ENCODE results near the gene FOXC2. TPM values are rescaled to one million over a fixed set of nuclear protein-coding genes. Genes with fewer than 3 reads are reported as not detected.

FOXC2 gene
- 1.8 to 2.9 TPM (median 2.4 TPM) in 5 replicates for total RNA-seq (2022; extraction: Qiagen RNA extraction; ENCODE audit: low read depth)

DNA sequence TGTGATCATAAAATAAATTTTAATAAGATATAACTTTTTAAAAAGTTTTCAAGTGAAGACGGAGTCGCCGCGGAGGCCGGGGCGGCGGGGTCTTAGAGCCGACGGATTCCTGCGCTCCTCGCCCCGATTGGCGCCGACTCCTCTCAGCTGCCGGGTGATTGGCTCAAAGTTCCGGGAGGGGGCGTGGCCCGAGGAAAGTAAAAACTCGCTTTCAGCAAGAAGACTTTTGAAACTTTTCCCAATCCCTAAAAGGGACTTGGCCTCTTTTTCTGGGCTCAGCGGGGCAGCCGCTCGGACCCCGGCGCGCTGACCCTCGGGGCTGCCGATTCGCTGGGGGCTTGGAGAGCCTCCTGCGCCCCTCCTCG is at the start of gene FOXC2:
Gene FOXC2 (plus strand): TSS at position 229 of the 365 bp plus-strand sequence. CDS start 507 bp downstream, outside the sequence.

DNA sequence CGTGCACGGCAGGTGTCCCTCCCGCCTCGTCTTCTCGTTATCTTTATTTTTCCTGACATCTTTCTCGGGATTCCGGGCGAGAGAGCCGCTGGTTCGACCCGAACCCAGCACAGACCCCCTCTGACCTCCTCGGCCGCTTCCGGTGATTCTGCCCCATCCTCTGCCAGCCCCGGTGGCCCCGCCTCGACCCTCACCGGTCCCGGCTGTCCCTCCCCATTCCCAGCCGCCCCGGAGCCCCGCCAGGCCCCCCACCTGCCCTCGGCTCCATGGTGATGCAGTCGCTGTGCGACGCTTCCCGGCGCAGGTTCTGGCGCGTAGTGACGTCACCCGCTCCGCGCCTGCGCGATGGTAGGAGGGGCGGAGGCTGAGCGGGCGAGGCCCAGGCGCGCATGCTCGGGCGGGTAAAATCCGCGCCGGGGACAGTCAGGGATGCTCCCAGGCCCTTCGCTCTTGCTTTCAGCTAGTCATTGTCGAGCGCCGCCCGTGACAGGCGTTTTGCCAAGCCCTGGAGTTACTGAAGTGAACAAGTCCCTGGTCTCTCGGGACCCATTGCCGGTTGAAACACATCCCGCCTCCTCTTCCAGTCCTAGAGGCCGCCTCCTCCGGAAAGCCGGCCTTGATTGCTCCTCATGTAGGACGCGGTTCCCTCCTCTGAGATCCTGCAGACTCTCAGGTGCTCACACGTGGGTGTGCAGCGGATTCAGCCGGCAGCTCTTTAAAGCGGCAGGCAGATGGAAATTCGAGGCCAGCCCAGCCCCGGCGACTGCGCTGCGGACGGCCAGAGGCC is 11.5 kb upstream of the FOXC2 start, which contains the start of gene MTHFSD:
Gene MTHFSD (minus strand): TSS at position 319 of the 787 bp plus-strand sequence. CDS start 51 bp downstream, at position 268.

DNA sequence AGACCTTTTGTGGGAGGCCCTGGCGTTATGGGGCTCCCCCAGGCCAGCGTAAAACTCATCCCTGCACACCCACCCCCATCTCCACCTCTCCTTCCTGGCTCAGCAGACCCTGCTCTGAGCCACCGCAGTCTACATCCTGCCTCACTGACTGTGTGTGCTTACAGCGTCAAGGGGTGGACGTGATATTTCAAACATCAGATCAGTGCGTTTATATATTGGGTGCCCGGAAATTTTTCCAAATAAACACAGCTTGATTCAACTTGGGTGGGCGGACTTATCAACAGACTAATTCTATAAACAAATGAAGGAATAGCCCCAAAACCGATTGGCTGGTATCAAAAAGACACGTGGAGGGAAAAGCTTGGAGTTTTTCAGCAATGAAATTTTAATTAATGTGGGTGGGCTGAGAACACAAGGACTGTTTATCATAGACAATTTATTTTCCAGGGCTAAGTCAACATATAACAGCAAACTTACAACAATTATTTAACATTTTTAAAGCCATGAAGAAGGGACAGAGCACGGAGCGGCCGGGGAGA is 11.5 kb downstream of the FOXC2 start, which contains the start of gene FOXL1:
Gene FOXL1 (plus strand): TSS at position 489 of the 539 bp plus-strand sequence. CDS start 175 bp downstream, outside the sequence.

Other genes starting within 250 kb of the FOXC2 start
- gene FOXF1, start 56.3 kb upstream of the FOXC2 start, total RNA-seq (2022; extraction: Qiagen RNA extraction; ENCODE audit: low read depth), result not detected in 5 replicates
- gene MTHFSD, start 11.6 kb upstream of the FOXC2 start, total RNA-seq (2022; extraction: Qiagen RNA extraction; ENCODE audit: low read depth), result 9.0 to 12.8 TPM (median 12.1 TPM) in 5 replicates
- 0.83 to 2.3 TPM (median 0.97 TPM) in 5 replicates for gene FOXL1, start 11.7 kb downstream of the FOXC2 start, total RNA-seq (2022; extraction: Qiagen RNA extraction; ENCODE audit: low read depth)

Measured in A549 treated with GW870086 at 1 μM for 4 hours (cell line).